Neural progenitor cell (in vitro differentiated cells): Measurements from ENCODE around the gene AAMP.

Experiments used
- EZH2 ChIP-seq: fragments of 200-600 bp; sonication (generic); IDR thresholded peaks from 2 replicates; pipeline ENCODE4 v1.6.1; 2017; ENCODE audit warnings: antibody characterized with exemption, mild to moderate bottlenecking, moderate library complexity
- EZH2phosphoT487 ChIP-seq: fragments of 200-600 bp; sonication (generic); IDR thresholded peaks from 2 replicates; pipeline ENCODE4 v1.6.1; 2017; ENCODE audit warnings: antibody characterized with exemption
- TF ChIP-seq, protein P1 (sequence below): fragments of 200-600 bp; sonication (generic); IDR thresholded peaks from 2 replicates; pipeline ENCODE4 v1.5.1; 2017; ENCODE audit warnings: antibody characterized with exemption, mild to moderate bottlenecking

DNA sequence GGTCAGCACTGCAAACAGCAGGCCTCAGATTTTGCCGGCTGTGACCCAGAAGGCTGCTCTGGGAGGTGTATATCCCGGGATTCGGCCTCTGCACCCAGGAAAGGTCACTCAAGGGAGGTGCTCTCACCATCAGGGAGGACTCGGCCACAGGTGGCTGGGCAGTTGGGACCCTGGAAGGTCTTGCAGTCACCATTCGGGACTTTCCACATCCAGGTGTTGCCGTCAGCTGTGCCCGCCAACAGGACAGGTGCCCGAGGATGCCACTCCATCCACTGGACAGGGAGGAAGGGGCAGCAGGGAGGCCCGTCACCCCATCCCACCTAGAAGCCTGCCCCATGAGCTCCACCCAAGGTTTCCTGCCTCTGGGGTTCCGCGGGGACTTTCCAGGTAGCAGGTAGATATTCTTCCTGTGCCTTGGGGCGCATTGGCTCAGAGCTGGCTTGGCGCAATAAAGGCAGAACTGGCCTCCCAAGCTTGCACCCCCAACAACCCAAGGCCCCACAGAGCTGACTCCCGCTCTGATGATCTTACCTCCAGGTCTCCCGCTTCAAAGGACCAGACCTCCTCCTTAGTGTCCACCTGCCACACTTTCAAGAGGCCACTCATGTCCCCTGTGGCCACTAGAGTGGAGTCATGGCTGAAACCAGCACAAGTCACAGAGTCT, 3.5 kb downstream of the AAMP start:
- TF ChIP-seq, protein P1, sequence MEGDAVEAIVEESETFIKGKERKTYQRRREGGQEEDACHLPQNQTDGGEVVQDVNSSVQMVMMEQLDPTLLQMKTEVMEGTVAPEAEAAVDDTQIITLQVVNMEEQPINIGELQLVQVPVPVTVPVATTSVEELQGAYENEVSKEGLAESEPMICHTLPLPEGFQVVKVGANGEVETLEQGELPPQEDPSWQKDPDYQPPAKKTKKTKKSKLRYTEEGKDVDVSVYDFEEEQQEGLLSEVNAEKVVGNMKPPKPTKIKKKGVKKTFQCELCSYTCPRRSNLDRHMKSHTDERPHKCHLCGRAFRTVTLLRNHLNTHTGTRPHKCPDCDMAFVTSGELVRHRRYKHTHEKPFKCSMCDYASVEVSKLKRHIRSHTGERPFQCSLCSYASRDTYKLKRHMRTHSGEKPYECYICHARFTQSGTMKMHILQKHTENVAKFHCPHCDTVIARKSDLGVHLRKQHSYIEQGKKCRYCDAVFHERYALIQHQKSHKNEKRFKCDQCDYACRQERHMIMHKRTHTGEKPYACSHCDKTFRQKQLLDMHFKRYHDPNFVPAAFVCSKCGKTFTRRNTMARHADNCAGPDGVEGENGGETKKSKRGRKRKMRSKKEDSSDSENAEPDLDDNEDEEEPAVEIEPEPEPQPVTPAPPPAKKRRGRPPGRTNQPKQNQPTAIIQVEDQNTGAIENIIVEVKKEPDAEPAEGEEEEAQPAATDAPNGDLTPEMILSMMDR: no peak
- TF ChIP-seq EZH2: no peak
- no peak for TF ChIP-seq EZH2phosphoT487
